ENCODE data around the gene OR9Q1. TPM values are rescaled to one million over a fixed set of nuclear protein-coding genes. Genes with fewer than 3 reads are reported as not detected.
"Not testable (repeated sequence)": the region's sequence is repeated elsewhere in the genome, so short reads cannot be mapped to it uniquely, and the experiment has no call there.

The OR9Q1 gene
- total RNA-seq, 2 donors from 2014 or later: 0.61 TPM; not detected in 1

DNA sequence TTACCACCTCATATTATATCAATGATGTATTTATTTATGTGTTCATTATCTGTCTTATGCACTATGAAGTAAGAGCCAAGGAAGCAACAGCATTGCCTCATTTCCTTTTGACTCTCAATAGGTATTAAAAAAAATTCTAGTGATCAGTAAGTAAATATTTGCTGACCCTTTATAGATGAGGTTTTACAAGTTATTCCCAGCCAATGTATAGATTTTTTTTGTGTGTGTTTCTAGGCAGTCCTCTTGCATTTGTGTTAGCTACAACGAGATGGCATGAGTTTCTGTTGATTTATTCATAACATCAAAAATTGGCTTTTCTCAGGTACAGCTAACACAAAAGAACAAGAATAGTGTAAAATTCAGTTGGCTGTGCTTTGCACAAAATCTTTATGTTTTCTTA lies 175.6 kb downstream of the OR9Q1 start:
- no peak for ATAC-seq (replicated peaks)
- H3K4me3 Mint-ChIP-seq: no peak overlapping the region
- peaks cover 15% of the 10 kb centered on the region for H3K27me3 Mint-ChIP-seq
- H3K27ac Mint-ChIP-seq: no peak overlapping the region
- no peaks in the 10 kb centered on the region for H3K4me1 Mint-ChIP-seq
- H3K9me3 Mint-ChIP-seq: peaks cover 9% of the 10 kb centered on the region
- no peaks in the 10 kb centered on the region for H3K36me3 Mint-ChIP-seq (ENCODE audit: low read depth)

DNA sequence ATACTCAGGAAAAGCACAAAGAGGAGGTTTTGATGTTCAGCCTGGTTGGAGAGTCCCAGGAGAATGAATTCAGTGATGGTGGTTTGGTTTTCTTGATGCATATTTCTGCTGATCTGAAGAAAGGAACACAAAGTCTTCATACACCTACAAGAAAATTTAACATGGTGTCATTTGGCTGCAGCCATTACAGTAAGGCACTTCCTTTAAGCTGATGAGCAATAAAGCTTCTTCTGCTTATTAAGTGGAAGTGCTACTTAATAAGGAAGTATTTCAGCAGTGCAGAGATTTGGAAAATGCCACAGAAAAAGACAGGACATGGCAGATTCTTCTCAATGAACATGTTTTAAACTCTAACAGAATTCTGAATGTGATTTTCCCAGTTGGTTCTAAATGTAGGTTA lies 180.4 kb downstream of the OR9Q1 start, which contains the start of gene OR1S2:
OR1S2 (minus strand) TSS at position 101 of the 400 bp plus-strand sequence; CDS start at position 101, 0 bp downstream.
- Mint-ChIP-seq H3K4me1 (no peaks in the 10 kb centered on the region), H3K27ac (no peak within 1 kb of the TSS), H3K9me3 (peaks cover 5% of the 10 kb centered on the region), H3K36me3 (ENCODE audit: low read depth) (no peaks in the 10 kb centered on the region), H3K4me3 (no peak within 1 kb of the TSS), H3K27me3 (peaks cover 16% of the 10 kb centered on the region)
- no peak for ATAC-seq (replicated peaks)

- H3K27me3 Mint-ChIP-seq: peaks cover 20% of the 10 kb centered on the region
- H3K4me1 Mint-ChIP-seq; H3K27ac Mint-ChIP-seq; H3K4me3 Mint-ChIP-seq; H3K36me3 Mint-ChIP-seq (ENCODE audit: low read depth); H3K9me3 Mint-ChIP-seq; ATAC-seq (replicated peaks): not testable (repeated sequence)
These were observed 188.7 kb downstream of the OR9Q1 start, which contains the start of gene OR1S1 for GRCh38 chr11:58212420-58212819. Gene OR1S1, plus strand, starts transcription at chr11:58212720.

GRCh38 chr11:58216476-58216875 lies 192.8 kb downstream of the OR9Q1 start:
- Mint-ChIP-seq H3K27ac (no peak overlapping the region), H3K4me3 (no peak overlapping the region), H3K36me3 (ENCODE audit: low read depth) (no peaks in the 10 kb centered on the region), H3K9me3 (no peaks in the 10 kb centered on the region), H3K4me1 (no peaks in the 10 kb centered on the region), H3K27me3 (peaks cover 15% of the 10 kb centered on the region)
- no peak for ATAC-seq (replicated peaks)

GRCh38 chr11:58222721-58223120 lies 199.0 kb downstream of the OR9Q1 start:
- no peaks in the 10 kb centered on the region for H3K4me1 Mint-ChIP-seq
- H3K9me3 Mint-ChIP-seq: peaks cover under 1% of the 10 kb centered on the region
- no peak for ATAC-seq (replicated peaks)
- H3K4me3 Mint-ChIP-seq: no peak overlapping the region
- no peak overlapping the region for H3K27ac Mint-ChIP-seq
- H3K27me3 Mint-ChIP-seq: peaks cover 7% of the 10 kb centered on the region
- H3K36me3 Mint-ChIP-seq (ENCODE audit: low read depth): no peaks in the 10 kb centered on the region

- peaks cover 5% of the 10 kb centered on the region for H3K9me3 Mint-ChIP-seq
- H3K36me3 Mint-ChIP-seq (ENCODE audit: low read depth): no peaks in the 10 kb centered on the region
- no peak overlapping the region for H3K27ac Mint-ChIP-seq
- H3K27me3 Mint-ChIP-seq: peaks cover 15% of the 10 kb centered on the region
- H3K4me1 Mint-ChIP-seq: no peaks in the 10 kb centered on the region
- no peak overlapping the region for H3K4me3 Mint-ChIP-seq
- no peak for ATAC-seq (replicated peaks)
These were observed 204.4 kb downstream of the OR9Q1 start for GRCh38 chr11:58227956-58228615.

Other genes starting within 250 kb of the OR9Q1 start
- under 1 TPM in 1 of 2 donors, not detected in 1; 0.26 TPM for gene OR6Q1, start 7.1 kb downstream of the OR9Q1 start, total RNA-seq
- gene OR9I1, start 101.6 kb downstream of the OR9Q1 start, total RNA-seq: not detected
- under 1 TPM; 0.06 to 0.29 TPM for gene OR9Q2, start 165.2 kb downstream of the OR9Q1 start, total RNA-seq
- gene OR1S2, start 180.3 kb downstream of the OR9Q1 start, total RNA-seq: not detected
- gene OR1S1, start 188.8 kb downstream of the OR9Q1 start, total RNA-seq: not detected
- gene OR10Q1, start 205.0 kb downstream of the OR9Q1 start, total RNA-seq: not detected
- gene OR10W1, start 244.4 kb downstream of the OR9Q1 start, total RNA-seq: not detected